ENCODE data around the gene TMCC1.
"Not testable (repeated sequence)": the region's sequence is repeated elsewhere in the genome, so short reads cannot be mapped to it uniquely, and the experiment has no call there.

Gene TMCC1

GRCh38 chr3:129701161-129701560, 192.3 kb downstream of the TMCC1 start:
- Histone ChIP-seq H2AFZ (ENCODE audit: low read depth) (no peak overlapping the region), H3K27ac (no peak overlapping the region), H3K79me2 (ENCODE audit: insufficient read depth, low read depth) (no peaks in the 10 kb centered on the region), H4K20me1 (ENCODE audit: insufficient read depth) (no peaks in the 10 kb centered on the region), H3K27me3 (ENCODE audit: insufficient read depth, low read depth) (no peaks in the 10 kb centered on the region), H3K4me2 (no peak overlapping the region), H3K4me3 (IDR thresholded peaks at IDR 0.05; ENCODE audit: insufficient read depth, low read depth, low read length) (no peak overlapping the region), H3K9ac (no peak overlapping the region), H3K4me1 (ENCODE audit: low read depth, poor library complexity, severe bottlenecking) (no peaks in the 10 kb centered on the region), H3K36me3 (ENCODE audit: insufficient read depth) (no peaks in the 10 kb centered on the region)
- TF ChIP-seq, protein P1, sequence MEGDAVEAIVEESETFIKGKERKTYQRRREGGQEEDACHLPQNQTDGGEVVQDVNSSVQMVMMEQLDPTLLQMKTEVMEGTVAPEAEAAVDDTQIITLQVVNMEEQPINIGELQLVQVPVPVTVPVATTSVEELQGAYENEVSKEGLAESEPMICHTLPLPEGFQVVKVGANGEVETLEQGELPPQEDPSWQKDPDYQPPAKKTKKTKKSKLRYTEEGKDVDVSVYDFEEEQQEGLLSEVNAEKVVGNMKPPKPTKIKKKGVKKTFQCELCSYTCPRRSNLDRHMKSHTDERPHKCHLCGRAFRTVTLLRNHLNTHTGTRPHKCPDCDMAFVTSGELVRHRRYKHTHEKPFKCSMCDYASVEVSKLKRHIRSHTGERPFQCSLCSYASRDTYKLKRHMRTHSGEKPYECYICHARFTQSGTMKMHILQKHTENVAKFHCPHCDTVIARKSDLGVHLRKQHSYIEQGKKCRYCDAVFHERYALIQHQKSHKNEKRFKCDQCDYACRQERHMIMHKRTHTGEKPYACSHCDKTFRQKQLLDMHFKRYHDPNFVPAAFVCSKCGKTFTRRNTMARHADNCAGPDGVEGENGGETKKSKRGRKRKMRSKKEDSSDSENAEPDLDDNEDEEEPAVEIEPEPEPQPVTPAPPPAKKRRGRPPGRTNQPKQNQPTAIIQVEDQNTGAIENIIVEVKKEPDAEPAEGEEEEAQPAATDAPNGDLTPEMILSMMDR (conservative IDR thresholded peaks at IDR 0.05; ENCODE audit: low read depth, low read length): no peak

DNA sequence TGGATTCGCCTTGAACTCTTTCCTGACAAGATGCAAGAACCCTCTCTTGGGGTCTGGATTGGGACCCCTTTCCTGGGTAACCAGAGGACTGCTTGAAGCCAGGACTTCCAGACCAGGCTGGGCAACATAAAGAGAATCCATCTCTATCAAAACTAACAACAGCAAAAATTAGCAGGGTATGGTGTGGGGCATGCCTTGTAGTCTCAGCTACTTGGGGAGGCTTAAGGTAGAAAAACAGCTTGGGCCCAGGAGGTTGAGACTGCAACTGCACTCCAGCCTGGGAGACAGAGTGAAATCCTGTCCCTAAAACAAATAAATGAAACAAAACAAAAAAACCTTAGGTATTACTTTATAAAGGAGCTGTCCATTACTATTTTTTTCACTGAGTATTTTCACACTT, 193.9 kb downstream of the TMCC1 start:
- H3K9ac ChIP-seq: no peak overlapping the region
- TF ChIP-seq, protein P1 (conservative IDR thresholded peaks at IDR 0.05; ENCODE audit: low read depth, low read length): no peak
- H3K4me2 ChIP-seq: no peak overlapping the region
- H2AFZ ChIP-seq (ENCODE audit: low read depth): no peak overlapping the region
- H3K36me3 ChIP-seq (ENCODE audit: insufficient read depth): no peaks in the 10 kb centered on the region
- H3K27me3 ChIP-seq (ENCODE audit: insufficient read depth, low read depth): no peaks in the 10 kb centered on the region
- H3K79me2 ChIP-seq (ENCODE audit: insufficient read depth, low read depth): no peaks in the 10 kb centered on the region
- no peaks in the 10 kb centered on the region for H4K20me1 ChIP-seq (ENCODE audit: insufficient read depth)
- H3K27ac ChIP-seq: no peak overlapping the region
- no peak overlapping the region for H3K4me3 ChIP-seq (IDR thresholded peaks at IDR 0.05; ENCODE audit: insufficient read depth, low read depth, low read length)
- no peaks in the 10 kb centered on the region for H3K4me1 ChIP-seq (ENCODE audit: low read depth, poor library complexity, severe bottlenecking)

DNA sequence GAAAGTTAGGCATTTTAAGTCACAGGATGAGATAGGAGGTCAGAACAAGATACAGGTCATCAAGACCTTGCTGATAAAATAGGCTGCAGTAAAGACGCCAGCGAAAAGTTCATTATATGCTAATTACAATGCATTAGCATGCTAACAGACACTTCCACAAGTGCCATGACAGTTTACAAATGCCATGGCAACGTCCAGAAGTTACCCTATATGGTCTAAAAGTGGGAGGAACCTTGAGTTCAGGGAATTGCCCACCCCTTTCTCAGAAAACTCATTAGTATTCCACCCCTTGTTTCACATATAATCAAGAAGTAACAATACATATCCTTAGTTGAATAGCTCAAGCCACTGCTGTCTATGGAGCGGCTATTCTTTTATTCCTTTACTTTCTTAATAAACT, 194.3 kb downstream of the TMCC1 start:
- Histone ChIP-seq H3K4me3 (IDR thresholded peaks at IDR 0.05; ENCODE audit: insufficient read depth, low read depth, low read length) (no peak overlapping the region), H3K9ac (no peak overlapping the region), H3K79me2 (ENCODE audit: insufficient read depth, low read depth) (no peaks in the 10 kb centered on the region), H3K36me3 (ENCODE audit: insufficient read depth) (no peaks in the 10 kb centered on the region), H3K4me2 (no peak overlapping the region), H3K27ac (no peak overlapping the region), H3K27me3 (ENCODE audit: insufficient read depth, low read depth) (no peaks in the 10 kb centered on the region), H2AFZ (ENCODE audit: low read depth) (no peak overlapping the region), H4K20me1 (ENCODE audit: insufficient read depth) (no peaks in the 10 kb centered on the region), H3K4me1 (ENCODE audit: low read depth, poor library complexity, severe bottlenecking) (no peaks in the 10 kb centered on the region)
- TF ChIP-seq, protein P1 (conservative IDR thresholded peaks at IDR 0.05; ENCODE audit: low read depth, low read length): no peak

DNA sequence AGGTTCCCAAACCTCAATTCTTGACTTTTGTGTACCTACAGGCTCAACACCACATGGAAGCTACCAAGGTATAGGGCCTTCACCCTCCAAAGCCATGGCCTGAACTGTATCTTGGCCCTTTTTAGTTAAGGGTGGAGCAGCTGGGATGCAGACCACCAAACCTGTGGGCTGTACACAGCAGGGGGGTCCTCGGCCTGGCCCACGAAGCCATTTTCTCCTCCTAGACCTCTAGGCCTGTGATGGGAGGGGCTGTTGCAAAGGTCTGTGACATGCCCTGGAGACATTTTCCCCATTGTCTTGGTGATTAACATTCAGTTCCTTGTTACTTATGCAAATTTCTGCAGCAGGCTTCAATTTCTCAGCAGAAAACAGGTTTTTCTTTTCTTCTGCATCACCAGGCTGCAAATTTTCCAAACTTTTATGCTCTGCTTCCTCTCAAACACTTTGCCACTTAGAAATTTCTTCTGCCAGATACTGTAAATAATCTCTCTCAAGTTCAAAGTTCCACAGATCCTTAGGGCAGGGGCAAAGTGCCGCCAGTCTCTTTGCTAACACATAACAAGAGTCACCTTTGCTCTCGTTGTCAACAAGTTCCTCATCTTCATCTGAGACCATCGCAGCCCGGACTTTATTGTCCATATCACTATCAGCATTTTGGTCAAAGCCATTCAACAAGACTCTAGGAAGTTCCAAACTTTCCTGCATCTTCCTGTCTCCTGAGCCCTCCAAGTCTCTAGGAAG, 196.1 kb downstream of the TMCC1 start:
- TF ChIP-seq, protein P1 (conservative IDR thresholded peaks at IDR 0.05; ENCODE audit: low read depth, low read length): no peak
- no peaks in the 10 kb centered on the region for H3K4me1 ChIP-seq (ENCODE audit: low read depth, poor library complexity, severe bottlenecking)
- H3K36me3 ChIP-seq (ENCODE audit: insufficient read depth): no peaks in the 10 kb centered on the region
- no peaks in the 10 kb centered on the region for H3K79me2 ChIP-seq (ENCODE audit: insufficient read depth, low read depth)
- H3K27ac ChIP-seq: no peak overlapping the region
- no peaks in the 10 kb centered on the region for H3K27me3 ChIP-seq (ENCODE audit: insufficient read depth, low read depth)
- no peak overlapping the region for H3K4me3 ChIP-seq (IDR thresholded peaks at IDR 0.05; ENCODE audit: insufficient read depth, low read depth, low read length)
- H4K20me1 ChIP-seq (ENCODE audit: insufficient read depth): no peaks in the 10 kb centered on the region
- H2AFZ ChIP-seq (ENCODE audit: low read depth): no peak overlapping the region
- no peak overlapping the region for H3K9ac ChIP-seq
- no peak overlapping the region for H3K4me2 ChIP-seq

GRCh38 chr3:129696430-129696829, 197.1 kb downstream of the TMCC1 start:
- not testable (repeated sequence) for H2AFZ ChIP-seq (ENCODE audit: low read depth); H3K36me3 ChIP-seq (ENCODE audit: insufficient read depth); H3K4me1 ChIP-seq (ENCODE audit: low read depth, poor library complexity, severe bottlenecking); H3K4me2 ChIP-seq; H3K27me3 ChIP-seq (ENCODE audit: insufficient read depth, low read depth); H3K27ac ChIP-seq; H3K9ac ChIP-seq; H3K4me3 ChIP-seq (IDR thresholded peaks at IDR 0.05; ENCODE audit: insufficient read depth, low read depth, low read length); H3K79me2 ChIP-seq (ENCODE audit: insufficient read depth, low read depth); H4K20me1 ChIP-seq (ENCODE audit: insufficient read depth)

Data from KMS-11 (cell line).